Brain pericyte (primary cell): ENCODE results near the gene HAVCR2.
"Not testable (repeated sequence)": the region's sequence is repeated elsewhere in the genome, so short reads cannot be mapped to it uniquely, and the experiment has no call there.

ENCODE experiments used
- DNase-seq: peaks from one replicate; pipeline ENCODE4 v3.0.0-alpha.2; 2012; ENCODE audit warnings: low read depth, low spot score

The HAVCR2 gene

DNA sequence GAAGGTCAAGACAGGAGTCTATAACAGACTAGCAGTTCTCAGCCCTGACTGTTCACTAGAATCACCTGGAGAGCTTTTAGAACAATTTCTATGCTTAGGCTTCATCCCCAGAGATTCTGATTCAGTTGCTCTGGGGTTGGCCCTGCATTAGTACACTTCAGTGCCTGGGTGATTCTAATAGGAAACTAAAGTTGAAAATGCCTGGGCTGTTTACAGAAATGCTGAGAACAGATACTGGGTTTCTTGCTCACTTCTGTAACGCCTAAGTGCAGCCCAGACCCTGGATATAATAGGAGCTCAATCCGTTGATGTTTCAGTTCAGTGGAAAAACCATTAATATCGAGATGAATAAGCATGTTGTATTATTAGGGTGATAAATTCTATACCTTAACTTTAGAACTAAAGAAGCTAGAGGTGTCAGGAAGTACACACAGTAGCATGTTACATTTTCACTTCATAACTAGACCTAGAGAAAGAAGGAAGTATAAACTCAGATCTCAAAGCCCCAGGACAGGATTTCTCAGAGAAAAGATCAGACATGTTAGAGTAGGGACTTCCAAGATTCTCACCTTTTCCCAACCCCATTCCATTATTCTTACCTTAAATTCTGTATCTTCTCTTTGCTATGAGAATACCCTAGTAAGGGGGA is 20.4 kb downstream of the HAVCR2 start:
- no peak for DNase-seq

DNA sequence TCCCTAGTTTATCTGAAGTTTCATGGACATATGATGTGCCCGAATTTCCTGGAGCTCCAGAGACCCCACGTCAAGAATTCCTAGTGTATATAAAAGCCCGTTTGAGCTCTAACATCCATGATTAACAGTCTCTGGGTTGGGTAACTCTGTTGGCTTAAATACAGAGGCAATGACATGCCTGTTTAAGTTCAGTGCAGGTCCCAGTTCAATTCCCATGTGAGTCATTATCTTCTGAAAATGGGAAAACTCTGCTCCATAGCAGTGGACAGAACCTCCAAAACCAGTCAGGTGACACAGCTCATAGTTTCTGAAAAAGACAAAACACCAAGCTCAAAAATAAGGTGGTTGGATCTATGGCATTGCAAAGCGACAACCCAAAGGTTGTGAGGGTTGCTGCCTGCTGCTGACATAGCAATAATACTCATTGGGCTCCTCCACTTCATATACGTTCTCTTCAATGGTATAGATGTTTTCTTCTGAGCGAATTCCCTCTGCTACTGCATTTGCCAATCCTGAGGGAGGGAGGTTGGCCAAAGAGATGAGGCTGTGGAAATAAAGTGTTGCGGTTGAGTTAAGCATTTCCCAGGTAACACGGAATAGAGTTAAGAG is 22.0 kb downstream of the HAVCR2 start:
- DNase-seq, result no peak

DNA sequence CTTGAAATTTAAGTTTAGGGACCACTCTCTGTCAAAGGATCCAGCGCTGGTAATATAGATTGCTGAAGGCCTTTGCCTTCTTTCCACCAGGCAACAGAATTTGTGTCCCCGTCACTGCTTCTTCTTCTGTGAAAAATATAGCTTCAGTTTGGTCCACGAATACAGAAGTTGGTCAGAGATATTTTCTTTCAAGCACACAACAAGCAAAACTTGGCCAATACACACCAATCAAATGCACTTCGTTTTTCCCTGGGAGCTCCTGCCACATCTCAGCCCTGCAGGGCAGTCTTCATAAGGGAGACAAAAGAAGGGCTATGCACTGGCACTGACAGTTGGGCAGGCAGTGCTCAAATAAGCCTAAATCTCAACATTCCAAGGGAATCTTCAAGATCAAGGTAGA is 22.9 kb downstream of the HAVCR2 start:
- no peak for DNase-seq

DNA sequence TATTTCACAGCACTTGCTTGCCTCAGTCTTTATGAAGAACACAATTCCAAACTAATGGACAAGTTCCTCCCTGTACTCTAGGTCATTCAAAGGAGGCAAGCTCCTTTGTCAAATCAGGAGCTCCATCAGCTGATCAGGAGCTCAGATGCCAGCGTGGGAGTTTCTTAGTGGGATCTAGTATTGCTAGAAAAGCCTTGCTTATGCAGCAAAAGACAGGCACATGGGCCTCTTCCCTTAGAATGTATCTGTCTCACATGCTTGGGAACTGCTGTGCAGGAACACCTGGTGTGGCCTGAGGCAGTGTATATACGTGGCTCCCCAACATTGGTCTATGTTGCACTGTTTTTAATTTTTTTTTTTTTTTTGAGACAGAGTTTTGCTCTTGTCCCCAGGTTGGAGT is 28.6 kb downstream of the HAVCR2 start:
- no peak for DNase-seq

DNA sequence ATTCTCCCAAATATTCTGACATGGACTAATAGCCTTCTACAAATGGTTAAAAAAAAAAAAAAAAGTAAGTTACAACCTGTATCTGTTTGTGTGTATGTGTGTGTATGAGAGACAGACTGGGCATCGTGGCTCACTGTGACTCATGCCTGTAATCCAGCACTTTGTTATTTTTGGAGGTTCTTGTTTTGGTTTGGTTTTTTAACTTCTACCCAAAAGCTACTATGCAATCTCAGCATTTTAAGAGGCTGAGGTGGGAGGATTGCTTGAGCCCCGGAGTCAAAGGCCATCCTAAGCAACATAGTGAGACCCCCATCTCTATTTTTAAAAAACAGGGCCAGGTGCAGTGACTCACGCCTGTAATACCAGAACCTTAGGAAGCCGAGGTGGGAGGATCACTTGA is 32.3 kb downstream of the HAVCR2 start:
- no peak for DNase-seq

DNA sequence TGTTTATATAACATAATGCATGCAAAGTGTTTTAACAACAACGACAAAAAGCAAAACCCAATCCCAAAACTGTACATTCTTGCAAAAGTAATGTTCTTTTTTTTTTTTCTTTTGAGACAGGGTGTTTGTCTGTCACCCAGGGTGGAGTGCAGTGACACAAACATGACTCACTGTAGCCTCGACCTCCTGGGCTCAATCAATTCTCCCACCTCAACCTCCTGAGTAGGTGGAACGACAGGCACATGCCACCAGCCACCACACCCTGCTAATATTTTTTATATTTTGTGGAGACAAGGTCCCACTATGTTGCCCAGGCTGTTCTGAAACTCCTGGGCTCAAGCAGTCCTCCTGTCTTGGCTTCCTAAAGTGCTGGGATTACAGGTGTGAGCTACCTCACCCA is 36.3 kb downstream of the HAVCR2 start:
- no peak for DNase-seq

DNA sequence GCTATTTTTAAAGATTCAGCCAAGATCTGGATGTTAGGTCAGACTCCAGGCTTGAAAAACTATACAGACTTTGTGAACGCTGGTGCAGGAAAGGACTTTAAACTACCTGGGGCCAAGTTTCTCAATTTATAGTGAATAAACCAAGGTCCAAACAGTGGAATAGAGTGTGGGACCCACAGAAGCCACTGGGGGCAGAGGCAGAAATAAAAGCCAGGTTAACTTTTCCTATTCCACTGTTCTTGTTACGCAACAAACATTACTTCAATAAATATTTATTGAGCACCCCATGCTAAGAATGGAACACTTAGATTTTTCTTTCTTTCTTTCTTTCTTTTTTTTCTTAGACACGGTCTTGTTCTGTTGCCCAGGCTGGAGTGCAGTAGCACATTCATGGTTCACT is 38.9 kb downstream of the HAVCR2 start:
- no peak for DNase-seq

DNA sequence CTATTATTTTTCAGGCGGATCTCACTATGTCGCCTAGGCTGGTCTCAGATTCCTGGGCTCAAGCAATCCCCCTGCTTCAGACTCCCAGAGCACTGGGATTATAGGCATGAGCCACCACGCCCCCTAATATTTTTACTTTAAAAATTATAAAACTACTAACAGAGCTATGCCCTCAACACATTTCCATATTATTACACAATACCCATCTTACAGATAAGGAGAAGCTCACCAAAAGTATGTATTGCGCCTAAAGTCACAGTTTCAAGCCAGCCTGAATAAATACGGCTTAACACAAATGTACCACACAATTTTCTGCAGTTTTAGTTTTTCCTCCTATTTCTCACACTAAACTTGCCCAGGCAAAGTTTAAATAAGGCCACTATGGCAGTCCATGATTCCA is 40.1 kb downstream of the HAVCR2 start:
- no peak for DNase-seq

DNA sequence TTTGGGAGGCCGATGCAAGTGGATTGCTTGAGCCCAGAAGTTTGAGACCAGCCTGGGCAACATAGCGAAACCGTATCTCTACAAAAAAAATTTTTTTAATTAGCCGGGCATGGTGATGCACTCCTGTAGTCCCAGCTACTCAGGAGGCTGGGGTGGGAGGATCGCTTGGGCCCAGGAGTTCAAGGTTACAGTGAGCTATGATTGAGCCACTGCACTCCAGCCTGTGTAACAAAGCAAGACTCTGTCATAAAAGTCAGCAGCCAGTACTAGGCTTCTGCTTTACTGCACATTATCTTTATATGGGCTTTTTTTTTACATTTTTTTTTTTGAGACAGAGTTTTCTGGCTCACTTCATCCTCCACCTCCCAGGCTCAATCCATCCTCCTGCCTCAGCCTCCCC is 40.5 kb downstream of the HAVCR2 start:
- no peak for DNase-seq

DNA sequence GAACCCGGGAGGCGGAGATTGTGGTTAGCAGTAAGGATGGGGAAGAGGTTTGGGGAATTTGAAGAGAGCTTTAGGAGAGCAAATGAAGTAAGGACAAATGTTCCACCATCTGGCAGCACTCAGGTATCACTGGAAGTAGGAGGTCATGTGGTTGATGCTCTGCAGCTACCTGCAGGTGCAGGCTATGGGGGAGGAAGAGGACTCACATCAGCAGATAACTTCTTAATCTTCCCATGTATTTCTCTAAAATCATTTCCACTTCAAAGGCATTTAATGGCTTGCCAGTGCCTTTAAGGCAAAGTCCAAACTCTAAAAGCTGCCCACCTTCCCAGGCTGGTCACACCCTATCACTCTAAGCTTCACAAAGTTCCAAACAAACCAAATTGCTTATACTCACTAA is 41.8 kb downstream of the HAVCR2 start:
- no peak for DNase-seq

DNA sequence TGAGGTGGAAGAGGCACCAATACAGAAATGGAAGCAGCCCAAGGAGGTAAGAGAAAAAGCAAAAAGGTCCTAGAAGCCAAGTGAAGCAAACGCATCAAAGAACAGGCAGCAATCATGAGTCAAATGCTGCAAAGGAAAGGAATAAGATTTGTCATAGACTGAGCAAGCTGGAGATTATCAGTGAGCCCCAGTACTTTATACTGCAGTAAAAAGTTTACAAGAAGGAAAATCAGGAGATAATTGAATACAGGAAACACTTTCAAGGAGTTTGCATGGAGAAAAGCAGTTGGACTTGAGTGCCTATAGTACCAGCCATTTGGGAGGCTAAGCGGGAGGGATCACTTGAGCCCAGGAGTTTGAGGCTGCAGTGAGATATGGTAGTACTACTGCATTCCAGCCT is 42.8 kb downstream of the HAVCR2 start:
- no peak for DNase-seq

DNA sequence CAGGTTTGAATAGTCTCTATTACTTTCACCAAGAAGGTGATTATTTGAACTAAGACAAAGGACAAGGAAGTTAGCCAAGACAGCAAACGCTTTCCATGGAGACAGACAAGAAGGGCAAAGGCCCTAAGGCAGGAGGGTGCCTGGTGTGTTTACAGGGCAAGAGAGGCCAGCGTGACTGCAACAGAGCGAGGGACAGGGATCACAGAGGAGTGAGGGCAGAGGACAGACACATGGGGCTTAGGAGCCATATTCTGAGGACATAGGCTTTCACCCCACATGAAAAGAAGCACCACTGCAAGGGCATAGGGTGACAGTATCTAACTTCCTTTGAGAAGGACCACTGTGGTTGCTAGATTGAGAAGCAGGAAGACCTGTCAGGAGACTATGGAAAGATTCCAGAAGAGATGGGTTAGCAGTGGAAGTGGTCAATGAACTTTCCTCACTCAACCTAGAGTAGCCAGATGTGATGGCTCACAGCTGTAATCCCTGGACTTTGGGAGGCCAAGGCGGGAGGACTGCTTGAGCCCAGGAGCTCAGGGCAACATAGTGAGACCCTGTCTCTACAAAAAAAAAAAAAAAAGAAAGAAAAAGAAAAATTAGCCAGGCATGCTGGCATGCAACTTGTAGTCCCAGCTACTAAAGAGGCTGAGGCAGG is 44.9 kb downstream of the HAVCR2 start:
- DNase-seq, result no peak

DNA sequence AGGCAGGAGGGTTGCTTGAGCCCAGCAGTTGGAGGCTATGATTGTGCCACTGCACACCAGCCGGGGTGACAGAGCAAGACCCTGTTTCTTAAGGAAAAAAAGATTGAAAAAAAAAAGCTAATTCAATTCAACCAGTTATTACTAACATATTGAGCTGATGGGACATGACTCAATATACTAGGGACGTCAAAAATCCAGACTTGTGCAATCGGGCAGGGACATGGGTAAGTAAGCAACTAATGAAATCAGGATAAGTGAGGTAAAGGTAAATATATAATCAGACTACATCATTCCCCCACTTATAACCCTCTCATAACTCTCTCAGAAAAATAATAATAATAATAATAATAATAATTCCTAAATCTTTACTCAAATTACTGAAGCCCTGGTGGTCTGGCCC is 49.0 kb downstream of the HAVCR2 start:
- no peak for DNase-seq

DNA sequence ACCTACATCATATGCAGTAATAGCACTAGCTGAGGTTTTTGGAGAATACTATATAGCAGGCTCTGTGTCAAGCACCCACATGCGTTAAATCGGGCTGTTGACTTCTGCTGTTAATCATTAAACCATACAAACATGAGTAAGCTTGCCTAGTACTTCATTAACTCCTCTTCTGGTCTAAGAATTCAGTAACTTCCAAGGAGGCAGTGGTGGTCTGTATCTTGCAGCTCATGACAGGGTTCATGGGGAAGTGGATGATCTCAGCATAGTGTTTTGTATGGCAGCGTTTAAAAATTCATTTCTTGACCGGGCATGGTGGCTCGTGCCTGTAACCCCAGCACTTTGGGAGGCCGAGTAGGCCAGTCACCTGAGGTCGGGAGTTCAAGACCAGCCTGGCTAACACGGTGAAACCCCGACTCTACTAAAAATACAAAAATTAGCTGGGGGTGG is 49.7 kb downstream of the HAVCR2 start, which contains the start of gene HAVCR1:
Gene HAVCR1 (minus strand): TSS at position 24 of the 447 bp plus-strand sequence. CDS start 1,173 bp downstream, outside the sequence.
- no peak for DNase-seq

DNA sequence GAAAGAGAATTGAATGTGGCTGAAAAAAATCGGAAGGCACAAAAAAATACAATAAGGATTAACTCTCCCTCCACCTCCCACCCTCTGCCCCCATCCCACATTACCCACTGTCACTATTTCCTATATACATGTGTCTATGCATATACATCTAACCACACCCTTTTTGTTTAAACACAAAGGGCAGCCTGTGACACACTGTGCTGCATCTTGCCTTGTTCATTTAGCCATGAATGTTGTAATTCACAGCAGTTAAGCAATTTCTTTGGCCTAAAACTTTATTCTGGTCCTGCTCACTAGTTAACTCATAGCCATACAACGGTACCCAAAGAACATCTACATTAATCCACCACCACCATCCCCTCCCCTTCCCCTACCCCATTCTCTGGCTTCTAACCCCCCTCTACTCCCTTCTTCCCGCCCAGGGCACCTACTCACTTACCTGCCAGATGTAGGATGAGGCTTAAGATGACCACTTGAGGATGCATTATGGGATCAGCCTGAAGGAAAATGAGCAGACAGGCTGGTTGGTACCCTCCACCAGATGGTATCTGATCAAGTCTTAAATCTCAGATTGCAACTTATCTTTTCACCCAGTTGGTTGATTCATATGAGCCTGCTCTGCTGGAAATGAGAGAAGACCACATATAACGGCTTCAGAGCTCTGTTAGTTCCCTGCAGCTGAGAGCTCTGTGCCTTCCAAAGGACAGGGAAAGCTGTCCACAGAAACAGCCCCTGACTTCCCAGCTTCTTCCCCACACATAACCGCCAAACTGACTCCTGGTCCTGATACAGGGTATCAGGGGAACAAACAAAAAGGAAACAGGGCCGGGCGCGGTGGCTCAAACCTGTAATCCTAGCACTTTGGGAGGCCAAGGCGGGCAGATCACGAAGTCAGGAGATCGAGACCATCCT is 51.1 kb downstream of the HAVCR2 start:
- DNase-seq, result no peak

DNA sequence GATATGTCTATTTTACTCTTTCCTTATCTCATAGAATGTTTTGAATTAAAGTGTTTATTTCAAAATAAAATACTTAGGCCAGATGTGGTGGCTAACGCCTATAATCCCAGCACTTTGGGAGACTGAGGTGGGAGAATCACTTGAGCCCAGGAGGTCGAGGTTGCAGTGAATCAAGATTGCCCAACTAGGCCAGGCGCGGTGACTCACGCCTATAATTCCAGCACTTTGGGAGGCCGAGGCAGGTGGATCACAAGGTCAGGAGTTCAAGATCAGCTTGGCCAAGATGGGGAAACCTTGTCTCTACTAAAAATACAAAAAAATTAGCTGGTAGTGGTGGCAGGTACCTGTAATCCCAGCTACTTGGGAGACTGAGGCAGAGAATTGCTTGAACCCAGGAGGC is 52.0 kb downstream of the HAVCR2 start:
- not testable (repeated sequence) for DNase-seq

DNA sequence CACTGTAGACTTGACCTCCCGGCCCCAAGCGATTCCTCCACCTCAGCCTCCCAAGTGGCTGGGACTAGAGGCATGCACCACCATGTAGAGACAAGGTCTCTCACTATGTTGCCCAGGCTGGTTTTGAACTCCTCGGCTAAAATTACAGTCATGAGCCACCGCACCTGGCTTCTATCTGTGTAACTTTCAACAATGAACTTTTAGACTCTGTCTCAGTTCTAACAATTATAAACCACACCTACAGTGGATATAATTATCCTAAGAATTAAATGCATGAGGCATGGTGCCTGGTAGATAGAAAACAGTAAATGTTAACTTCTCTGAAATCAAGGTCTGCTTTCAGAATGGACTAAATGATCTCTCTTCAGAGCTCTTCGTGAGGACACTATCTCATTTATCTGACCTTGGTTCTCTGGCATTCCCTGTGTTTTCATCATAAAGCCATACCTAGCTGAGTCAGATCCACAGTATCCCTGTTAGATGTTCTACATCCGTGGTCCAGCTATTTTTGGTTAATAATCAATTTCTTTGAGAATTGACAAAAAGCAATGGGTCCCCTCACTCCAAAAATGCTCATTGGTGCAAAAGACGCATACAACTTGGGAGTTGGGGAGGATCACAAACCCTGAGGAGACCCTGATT is 57.1 kb downstream of the HAVCR2 start:
- DNase-seq, result no peak

DNA sequence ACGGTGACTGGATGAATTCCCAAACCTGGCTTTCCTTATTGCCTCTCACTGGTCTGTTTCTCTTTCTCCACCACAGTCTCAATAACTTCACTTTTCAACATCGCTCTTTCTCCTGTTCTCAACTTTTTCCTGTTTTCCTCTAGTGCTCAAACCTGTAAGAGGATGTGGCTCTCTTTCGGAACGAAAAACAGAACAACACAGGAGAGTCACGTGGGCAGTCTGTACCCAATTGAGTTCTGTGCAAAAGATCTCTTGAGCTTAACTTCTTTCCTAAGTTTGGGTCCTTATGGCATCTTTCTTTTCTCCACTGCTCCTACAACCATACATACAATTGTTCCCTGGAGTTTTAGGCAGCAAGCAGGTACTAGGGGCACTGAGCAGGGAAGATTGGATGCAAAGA is 58.8 kb downstream of the HAVCR2 start:
- no peak for DNase-seq

DNA sequence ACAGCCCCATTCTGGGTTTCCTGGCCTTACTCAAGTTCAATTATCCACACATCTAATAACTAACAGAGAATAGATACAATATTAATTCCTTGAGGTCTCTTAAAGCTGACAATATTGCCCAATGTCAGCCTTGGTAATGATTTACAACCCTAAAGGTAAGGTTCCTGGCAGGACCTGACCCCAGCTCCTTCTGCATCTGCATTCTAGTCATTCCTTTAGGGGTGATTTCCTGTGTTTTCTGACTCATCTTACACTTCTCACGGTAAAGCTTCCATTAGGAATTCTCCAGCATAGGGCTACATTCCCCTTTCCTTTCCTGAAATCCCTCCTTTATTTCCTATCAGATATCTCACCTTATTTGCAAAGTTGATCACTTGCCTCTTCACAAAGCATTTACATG is 59.2 kb downstream of the HAVCR2 start:
- DNase-seq, result no peak

DNA sequence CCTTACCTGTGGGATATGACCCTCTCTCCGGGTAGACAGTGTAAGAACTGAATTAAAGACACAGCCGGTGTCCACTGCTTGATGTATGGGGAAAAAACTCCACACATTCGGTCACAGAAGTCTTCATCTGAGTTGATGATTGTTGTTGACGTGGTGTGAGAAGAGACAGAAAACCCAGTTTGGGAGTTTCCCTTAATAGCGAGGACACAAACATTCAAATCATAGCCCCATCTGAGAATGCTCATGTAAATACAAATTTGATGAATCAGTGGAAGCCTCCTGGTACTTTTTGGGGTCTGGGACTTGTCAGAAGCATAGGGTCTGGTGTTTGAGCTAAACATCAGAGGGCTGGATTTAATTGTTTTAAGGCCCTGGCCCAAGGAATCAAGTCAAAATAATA is 60.9 kb downstream of the HAVCR2 start:
- DNase-seq, result no peak

DNA sequence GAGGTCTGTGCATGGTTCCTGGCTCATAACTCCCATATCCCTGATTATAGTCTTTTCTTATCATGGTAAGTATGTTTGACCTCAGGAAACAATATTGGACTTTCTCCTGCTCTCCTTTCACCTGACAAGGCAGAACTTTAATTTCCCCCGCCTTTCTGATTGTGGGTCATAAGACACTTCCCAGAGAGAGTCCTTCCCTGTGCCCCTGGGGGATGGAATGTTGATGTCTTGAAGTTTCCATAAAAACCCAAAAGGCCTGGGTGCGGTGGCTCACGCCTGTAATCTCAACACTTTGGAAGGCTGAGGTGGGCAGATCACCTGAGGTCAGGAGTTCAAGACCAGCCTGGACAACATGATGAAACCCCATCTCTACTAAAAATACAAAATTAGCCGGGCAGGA is 61.8 kb downstream of the HAVCR2 start:
- not testable (repeated sequence) for DNase-seq

DNA sequence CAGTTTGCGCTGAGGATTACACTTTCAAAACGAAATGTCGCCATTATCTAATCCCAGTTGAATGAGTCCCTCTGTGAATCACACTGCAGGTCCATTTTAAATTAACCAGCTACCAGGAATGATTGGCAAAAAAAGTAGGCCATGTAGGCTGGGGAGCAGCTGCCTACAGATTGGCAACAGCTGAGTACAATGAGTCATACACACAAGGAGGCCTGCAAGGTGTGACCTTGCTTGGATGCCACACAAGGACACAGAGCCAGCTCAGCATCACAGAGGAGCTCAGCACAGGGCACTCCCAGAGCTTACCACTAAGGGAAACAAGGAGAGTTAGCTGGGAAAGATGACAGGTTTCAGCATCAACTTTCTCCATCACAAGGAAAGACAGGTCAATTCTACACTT is 62.8 kb downstream of the HAVCR2 start:
- no peak for DNase-seq
